ENCODE data around the gene TSTD1. TPM values are rescaled to one million over a fixed set of nuclear protein-coding genes. Genes with fewer than 3 reads are reported as not detected.
A peak's percentile ranks its signal among the peaks of the same experiment; 100 is the strongest.

TSTD1 gene
- polyA plus RNA-seq, 1 experiment, result 0.26 TPM

DNA sequence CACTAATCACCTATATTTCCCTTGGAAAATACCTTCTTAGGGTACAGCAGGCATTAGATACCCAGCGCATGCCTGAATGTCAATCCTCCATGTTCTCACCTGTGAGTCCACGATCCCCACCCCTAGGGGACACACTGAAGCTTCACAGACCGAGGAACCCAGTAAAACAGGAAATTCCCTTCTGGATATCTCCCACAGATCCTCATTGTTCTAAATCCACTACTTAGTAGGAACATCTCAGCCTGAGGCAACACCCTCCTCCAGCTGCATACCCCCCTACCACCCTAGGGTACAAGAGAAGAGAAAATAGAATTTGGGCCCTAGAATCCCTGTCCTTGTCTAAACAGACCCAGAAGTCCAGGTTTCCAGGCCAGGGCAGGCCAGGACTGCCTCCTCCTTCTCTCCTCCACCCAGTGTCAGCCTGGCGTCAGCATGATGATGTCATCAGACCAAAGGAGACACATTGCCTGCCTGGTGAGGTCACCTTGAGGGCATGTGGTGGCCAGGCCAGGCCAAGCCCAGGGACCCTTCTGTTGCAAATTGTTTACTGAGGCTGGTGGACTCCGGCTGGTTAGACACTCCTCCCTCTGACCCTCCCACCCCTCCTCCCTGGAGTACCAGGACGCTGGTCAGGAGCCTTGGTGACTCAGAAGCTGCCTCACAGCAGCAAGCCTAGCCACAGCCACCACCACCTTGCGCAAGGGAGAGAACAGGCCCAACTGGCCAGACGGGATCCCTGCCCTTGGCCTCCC, 44.4 kb upstream of the TSTD1 start:
- TF ChIP-seq, protein P1, sequence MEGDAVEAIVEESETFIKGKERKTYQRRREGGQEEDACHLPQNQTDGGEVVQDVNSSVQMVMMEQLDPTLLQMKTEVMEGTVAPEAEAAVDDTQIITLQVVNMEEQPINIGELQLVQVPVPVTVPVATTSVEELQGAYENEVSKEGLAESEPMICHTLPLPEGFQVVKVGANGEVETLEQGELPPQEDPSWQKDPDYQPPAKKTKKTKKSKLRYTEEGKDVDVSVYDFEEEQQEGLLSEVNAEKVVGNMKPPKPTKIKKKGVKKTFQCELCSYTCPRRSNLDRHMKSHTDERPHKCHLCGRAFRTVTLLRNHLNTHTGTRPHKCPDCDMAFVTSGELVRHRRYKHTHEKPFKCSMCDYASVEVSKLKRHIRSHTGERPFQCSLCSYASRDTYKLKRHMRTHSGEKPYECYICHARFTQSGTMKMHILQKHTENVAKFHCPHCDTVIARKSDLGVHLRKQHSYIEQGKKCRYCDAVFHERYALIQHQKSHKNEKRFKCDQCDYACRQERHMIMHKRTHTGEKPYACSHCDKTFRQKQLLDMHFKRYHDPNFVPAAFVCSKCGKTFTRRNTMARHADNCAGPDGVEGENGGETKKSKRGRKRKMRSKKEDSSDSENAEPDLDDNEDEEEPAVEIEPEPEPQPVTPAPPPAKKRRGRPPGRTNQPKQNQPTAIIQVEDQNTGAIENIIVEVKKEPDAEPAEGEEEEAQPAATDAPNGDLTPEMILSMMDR (IDR thresholded peaks at IDR 0.05; ENCODE audit: insufficient read depth, low read depth, low read length), result no peak
- DNase-seq (ENCODE audit: low read depth), result peak; percentile 63
- ChIA-PET POLR2A (no interaction called here), CTCF (interaction anchor here (0.8 to 7.5 kb wide), 3 partner anchors 12 to 43 kb away, joined by 3 to 80 read pairs (median 3); partner anchors contain the start of gene KLHDC9)
- Histone ChIP-seq H3K27me3 (ENCODE audit: control insufficient read depth, insufficient read depth, low read length) (no peaks in the 10 kb centered on the region), H3K4me3 (ENCODE audit: low read depth, low read length) (no peak overlapping the region), H3K36me3 (ENCODE audit: control insufficient read depth, insufficient read depth, low read length) (no peaks in the 10 kb centered on the region)

DNA sequence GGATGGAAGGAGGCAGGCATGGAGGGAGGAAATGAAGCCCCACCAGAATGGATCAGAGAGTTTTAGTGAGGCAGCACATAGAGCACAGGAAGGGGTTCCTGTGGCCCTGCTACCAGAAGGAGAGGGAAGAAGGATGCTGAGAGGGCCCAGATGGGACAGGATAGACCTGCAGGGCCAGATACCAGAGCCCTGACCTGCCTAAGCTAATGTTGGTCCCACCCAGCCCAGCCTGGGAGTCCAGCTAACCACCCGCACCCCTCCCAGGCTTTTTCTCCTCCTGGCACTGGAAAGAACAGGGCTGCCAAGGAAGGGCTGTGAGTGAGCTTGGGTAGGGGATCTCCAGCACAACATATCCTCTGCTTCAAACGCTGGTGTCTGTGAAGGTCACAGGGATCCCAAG, 43.7 kb upstream of the TSTD1 start:
- ChIA-PET POLR2A (no interaction called here), CTCF (interaction anchor here (7.5 kb wide), 1 partner anchor 14 kb away, joined by 80 read pairs; the partner anchor contains the start of gene KLHDC9)
- no peak for DNase-seq (ENCODE audit: low read depth)
- TF ChIP-seq, protein P1 (IDR thresholded peaks at IDR 0.05; ENCODE audit: insufficient read depth, low read depth, low read length), result no peak
- Histone ChIP-seq H3K4me3 (ENCODE audit: low read depth, low read length) (no peak overlapping the region), H3K36me3 (ENCODE audit: control insufficient read depth, insufficient read depth, low read length) (no peaks in the 10 kb centered on the region), H3K27me3 (ENCODE audit: control insufficient read depth, insufficient read depth, low read length) (no peaks in the 10 kb centered on the region)

DNA sequence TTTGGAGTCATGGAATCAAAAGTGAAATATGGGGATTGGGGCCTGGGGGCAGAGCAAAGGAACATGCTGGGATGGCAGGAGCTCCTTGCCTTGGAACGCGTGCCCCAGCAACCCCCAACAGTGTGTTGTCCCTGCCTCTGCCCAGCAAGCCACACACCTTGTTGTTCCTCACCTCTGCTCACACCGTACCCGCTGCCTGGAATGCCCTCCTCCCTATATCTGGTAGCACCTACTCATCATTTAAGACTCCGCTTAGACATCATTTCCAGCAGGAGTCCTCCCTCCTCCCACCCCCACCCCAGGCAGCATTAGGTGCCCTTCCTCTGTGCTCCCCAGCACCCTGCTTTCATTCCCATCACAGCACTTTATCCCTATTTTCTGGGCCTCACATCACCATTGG, 42.8 kb upstream of the TSTD1 start:
- no peaks in the 10 kb centered on the region for H3K36me3 ChIP-seq (ENCODE audit: control insufficient read depth, insufficient read depth, low read length)
- POLR2A ChIA-PET, result interaction anchor here (0.5 kb wide), 1 partner anchor 120 kb away, joined by 4 read pairs; no protein-coding TSS in a partner anchor
- no peak overlapping the region for H3K4me3 ChIP-seq (ENCODE audit: low read depth, low read length)
- CTCF ChIA-PET, result interaction anchor here (0.9 to 12.3 kb wide), 2 partner anchors 10 to 15 kb away, joined by 5 to 132 read pairs; partner anchors contain the start of gene KLHDC9
- H3K27me3 ChIP-seq (ENCODE audit: control insufficient read depth, insufficient read depth, low read length), result no peaks in the 10 kb centered on the region
- TF ChIP-seq, protein P1 (IDR thresholded peaks at IDR 0.05; ENCODE audit: insufficient read depth, low read depth, low read length), result no peak
- no peak for DNase-seq (ENCODE audit: low read depth)

- H3K4me3 ChIP-seq (ENCODE audit: low read depth, low read length), result no peak overlapping the region
- TF ChIP-seq, protein P1 (IDR thresholded peaks at IDR 0.05; ENCODE audit: insufficient read depth, low read depth, low read length), result no peak
- ChIA-PET POLR2A (interaction anchor here (0.5 kb wide), 1 partner anchor 121 kb away, joined by 4 read pairs; no protein-coding TSS in a partner anchor), CTCF (interaction anchor here (0.7 to 12.3 kb wide), 4 partner anchors 9 to 90 kb away, joined by 3 to 132 read pairs (median 4); partner anchors contain the start of gene KLHDC9)
- no peak for DNase-seq (ENCODE audit: low read depth)
- H3K27me3 ChIP-seq (ENCODE audit: control insufficient read depth, insufficient read depth, low read length), result no peaks in the 10 kb centered on the region
- no peaks in the 10 kb centered on the region for H3K36me3 ChIP-seq (ENCODE audit: control insufficient read depth, insufficient read depth, low read length)
These were observed 42.0 kb upstream of the TSTD1 start for GRCh38 chr1:161080441-161081405.

All from BJ (cell line).